Activated CD4-positive, alpha-beta T cell treated with anti-CD3 and anti-CD28 coated beads for 48 hours (primary cell): ENCODE results near the gene KLHL29.

ENCODE experiments used
- DNase-seq: peaks from one replicate; pipeline ENCODE4 v3.0.0-alpha.2; 2020

The KLHL29 gene

DNA sequence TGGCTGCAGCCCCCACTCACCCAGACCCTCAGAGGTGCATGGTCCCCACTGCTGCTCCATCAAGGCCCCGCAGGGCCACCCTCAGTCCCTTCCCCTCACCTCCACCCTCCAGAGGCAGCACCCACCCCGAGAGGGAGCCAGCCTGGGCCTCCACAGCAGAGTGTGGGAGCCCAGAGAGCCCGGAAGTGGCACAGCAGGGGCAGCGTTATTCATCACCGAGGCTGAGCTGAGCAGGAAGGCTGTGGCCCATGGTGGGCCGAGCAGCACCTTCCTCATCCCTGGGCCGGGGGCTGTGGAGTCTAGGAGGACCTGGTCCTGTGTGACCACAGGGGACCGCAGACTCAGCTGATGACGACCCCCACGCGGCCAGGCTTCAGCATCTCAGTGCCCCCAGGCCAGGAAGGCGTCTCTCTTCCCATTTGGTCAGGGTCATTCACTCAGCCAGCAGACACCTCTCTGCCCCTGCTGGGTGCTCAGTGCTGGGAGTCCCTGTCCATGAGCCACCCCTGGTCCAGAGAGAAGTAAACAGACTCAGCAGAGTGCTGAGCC, 283.9 kb downstream of the KLHL29 start:
- DNase-seq = no peak

DNA sequence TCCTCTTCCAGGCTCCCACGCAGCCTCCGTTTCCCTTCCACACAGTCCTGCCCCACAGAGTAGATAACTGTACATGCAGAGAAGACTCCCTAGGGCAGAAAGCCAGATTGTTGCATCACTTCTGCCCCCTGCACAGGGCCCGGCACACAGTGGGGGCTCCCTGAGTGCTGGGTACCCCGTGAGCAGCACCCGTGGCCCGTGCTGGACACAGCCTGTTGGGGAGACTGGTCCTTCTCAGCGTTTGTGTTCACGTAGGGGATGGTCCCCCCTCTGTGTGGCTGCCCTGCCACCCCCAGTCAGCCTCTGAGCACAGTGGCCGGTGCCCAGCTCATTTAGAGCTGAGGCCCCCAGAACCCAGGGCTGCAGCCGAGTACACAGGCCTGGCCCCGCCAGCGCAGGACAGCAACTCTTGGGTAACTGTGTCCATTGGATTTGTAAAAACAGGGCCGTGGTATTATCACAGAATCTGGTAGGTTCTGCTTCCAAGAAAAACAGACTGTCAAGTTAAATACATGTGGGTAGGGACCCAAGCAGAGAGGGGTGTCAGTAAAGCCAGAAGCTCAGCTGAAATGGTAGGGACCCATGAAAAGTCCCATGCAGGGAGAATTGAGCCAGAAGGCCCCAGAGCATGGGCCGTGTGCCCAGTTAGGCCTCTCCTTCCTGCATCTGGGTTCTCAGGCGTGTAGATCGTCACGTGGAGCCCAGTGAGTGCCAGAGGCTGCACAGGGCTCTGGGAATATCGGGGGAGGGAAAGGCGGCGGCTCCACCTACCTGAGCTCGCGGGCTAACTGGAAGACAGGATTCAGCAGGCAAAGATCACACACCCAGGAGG, 284.6 kb downstream of the KLHL29 start:
- no peak for DNase-seq

DNA sequence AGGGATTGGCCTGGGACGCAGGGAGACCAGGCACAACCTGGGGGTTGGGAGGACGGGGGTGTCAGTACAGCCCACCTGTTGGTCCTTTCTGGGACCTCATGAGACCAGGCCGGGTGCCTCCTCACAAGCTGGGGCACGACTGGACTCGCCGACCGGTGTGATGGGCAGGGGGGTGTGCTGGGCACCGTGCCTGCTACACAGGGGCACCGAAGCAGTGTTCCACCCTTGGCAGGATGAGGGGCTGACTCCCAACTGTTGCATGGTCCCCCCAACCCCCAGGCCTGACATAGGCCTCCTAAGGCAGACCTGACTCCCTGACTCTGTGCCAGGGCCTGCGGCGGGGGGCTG, 285.2 kb downstream of the KLHL29 start:
- no peak for DNase-seq

DNA sequence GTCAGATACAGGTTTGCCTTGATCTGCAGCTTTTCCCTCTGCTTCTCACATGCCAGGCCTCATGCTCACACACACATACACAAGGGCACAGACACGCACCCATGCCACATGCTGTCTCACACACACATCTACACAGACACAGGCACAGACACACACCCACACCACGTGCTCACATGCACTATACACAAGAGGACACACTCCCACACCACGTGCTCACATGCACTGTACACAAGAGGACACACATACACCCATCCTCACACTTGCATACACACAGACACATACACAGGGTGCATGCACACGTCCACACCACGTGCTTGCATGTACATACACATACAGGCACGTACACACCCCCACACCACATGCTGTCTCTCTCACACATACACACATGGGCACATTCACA, 288.1 kb downstream of the KLHL29 start:
- no peak for DNase-seq

DNA sequence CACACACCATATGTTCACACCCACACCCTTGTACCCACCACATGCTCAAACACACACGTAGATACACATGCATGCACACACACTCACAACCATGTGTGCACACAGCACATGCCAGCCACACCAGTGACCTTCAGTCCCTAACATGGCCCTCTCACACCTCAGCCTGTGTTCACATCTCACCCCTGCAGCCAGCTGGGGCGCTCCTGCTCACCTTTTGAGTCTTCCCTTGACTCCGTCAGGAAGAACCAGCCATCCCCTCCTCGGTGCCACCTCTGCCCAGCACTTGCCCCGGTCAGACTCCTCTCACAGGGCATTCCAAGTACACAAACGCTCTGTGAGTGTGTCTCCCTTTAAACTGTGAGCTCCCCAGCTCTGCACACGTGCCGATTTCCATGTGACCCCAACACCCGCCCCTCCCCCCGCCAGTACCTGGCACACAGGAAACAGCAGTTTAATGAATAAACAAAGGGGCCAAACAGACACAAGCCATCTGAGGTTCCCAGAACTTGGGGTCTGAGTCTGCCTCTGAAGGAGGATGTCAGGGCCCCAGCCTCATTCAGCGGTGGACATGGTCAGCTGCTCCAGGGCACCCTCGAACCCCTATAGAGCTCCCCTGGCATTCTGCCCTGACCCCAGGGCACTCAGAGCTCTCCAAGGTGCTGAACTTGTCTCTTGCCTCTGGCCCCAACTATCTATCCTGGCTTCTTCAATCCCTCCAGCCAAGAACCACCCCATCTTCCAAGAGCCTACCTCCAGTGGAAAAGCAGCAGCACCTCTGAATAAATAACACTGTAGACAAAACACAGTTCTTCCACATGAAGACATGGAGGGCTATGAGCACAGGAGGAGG, 289.1 kb downstream of the KLHL29 start:
- DNase-seq = no peak

DNA sequence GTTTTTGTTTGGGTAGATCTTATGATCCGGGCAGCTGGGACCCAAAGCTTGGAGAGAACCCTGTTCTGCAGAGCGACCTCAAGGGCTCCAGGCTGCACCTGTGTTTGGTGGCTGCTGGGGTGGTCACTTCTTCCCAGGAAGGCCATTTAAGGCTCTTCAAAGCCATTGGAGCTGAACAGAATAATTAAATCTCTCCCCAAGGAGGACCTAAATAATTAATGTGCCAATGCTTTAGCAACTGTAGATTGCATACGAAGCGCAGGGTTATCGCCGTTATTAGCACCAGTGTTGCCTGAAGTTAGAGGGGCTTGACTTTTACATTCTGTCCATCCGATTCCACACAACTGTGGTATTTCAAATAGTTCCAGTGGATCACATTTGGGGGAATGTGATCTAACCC, 290.5 kb downstream of the KLHL29 start:
- no peak for DNase-seq

DNA sequence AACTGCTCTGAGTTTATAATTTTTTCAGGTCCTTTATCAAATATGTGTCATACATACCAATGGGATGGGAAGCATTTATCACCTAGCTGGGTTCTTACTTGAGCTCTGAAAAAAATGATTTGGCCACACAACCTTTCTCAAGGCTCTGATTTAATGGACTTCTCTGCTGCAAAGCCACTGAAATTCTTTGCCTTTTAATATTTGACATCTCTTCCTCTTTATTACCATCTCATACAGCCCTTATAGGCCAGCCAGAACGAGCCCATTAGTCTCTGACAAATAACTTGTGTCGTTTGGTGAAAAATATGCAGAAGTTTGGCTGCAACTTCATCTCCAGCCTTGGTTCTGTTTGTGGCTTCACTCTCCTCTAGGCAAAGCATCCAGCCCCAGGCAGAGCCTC, 292.9 kb downstream of the KLHL29 start:
- no peak for DNase-seq

DNA sequence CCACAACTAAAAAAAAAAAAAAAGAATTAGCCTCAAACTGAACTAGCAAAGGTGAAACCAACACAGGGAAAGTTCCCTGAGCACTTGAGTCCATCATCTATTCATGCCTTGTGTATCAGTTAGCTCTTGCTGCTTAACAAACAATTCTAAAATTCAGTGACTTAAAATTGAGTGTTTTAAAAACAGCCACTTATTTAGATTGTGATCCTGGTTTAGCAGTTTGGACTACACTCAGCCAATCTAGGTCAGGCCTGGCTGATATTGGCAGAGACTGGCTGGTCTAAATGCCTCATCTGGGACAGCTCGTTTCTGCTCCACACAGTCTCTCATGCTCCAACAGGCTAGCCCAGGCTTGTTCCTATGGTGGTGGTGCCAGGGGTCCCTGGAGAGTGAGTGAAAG, 294.1 kb downstream of the KLHL29 start:
- DNase-seq = no peak

DNA sequence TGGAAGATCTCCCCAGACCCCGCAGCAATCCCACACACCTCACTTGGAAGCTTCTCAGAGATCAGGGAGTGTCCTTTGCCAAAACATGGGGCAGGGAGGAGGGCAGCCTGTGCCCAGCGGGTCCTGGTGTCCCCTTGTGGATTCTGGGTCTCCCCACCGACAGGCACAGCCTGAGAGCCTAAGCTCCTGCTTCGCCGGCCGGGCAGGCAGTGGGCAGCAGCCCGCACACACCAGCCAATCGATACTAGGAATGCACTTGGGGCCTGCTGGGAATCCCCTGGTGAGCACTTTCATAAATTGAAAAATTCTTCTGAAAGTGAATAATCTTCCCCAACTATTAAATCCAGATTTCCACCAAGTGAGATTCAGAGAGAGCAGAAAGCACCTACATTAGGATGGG, 296.0 kb downstream of the KLHL29 start:
- DNase-seq = no peak

DNA sequence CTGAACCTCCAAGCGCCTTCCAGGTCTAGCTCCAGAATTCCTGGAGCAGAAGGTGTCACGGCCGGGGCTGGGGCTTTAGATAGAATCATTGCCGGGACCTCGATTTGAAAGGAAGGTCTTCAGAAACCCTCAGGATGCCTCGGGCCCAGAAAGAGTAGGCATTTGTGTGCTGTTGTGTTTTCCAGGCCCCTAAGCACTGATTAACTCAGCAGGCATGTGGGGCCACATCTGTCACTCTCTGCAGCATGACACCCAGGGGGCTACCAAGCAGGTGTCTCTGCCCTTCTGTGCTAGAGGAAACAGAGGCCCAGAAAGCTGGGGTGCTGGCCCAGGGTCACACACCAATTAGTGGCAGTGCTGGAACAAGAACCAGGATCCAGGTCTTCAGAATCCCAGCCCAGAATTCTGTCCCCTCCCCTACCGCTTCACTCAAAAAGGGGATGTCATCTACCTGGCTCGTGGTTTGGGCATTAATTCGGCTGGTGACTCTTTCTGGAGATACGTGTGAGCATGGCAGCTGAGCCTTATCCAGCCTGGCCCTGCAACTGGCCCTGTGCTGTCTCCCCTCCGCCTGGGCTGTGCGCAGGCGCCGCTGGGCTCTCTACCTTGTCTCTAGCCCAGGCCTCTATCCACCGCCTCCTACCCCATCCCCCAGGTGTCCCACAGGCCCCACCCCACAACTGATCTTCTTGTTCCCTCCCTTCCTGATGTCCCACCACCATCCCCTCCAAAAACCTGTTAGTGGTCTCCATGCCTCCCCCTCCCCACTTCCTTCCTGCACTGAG, 296.6 kb downstream of the KLHL29 start:
- DNase-seq = no peak

DNA sequence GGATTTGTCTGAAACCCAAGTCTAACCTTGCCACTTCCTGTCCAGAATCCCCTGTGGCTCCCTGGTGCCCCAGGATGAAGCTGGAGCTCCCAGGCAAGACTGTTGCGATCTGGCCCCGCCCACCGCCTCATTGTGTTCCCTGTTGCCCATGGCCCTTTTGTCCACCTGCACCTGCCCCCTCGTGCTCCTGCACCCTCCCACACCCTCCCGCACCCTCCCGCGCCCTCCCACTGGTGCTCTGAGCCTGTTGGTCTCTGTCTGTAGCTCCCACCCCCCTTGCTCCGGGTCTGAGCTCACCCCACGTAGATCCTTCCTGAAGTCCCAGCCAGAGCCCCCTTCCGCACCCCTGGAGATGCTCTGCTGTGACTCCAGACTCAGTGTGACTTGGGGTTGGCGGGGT, 297.5 kb downstream of the KLHL29 start:
- DNase-seq = no peak

DNA sequence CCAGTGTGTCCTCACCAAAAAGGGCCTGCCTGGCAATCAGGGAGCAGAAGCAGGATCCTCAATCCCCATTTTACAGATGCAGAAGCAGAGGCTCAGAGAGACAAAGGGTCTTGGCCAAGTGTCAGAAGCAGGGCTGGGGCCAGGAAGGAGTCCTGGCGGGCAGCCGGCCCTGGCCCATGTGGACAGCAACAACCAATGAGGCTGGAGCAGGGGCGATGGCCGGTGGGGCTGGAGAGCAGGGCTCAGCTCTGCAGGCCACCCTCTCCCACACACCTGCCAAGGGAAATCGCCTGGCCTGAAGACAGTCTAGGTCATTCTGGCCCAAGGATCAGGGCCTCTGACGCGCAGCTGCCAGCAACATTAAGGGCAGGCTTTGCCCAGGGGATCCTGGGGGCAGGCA, 298.0 kb downstream of the KLHL29 start:
- no peak for DNase-seq

DNA sequence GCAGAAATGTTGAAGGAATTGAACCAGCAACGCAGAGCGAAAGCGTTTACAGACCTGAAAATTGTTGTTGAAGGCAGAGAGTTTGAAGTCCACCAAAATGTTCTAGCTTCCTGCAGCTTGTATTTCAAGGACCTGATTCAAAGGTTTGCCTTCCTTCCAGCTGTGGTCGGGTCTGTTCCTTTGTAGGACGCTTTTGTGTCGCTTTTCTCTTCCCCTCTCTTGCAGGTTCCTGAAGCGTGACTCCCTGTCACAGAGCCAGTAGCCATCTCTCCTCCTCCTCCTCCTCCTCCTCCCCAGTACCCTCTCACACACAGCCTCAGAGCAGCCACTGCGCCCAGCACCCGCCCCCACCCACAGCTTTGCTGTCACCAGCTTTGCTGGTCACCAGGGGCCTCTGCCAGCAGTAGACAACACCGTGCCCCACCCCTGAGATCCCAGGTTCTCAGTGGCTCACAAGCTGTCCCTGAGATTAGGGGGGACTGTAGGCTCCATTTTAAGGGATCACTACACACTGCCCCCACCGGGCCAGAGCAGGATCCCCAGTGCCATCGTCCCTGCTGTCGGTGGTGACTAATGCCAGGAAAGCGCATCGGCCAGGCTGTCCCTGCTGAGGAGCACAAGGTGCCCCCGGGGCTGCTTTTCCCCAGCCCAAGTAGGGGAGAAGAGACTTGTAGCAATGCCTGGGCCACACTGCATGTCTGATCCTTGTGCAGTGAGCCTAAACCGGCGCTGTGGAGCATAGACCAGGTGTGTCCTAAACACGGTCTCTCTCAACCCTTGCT, 299.6 kb downstream of the KLHL29 start:
- no peak for DNase-seq

DNA sequence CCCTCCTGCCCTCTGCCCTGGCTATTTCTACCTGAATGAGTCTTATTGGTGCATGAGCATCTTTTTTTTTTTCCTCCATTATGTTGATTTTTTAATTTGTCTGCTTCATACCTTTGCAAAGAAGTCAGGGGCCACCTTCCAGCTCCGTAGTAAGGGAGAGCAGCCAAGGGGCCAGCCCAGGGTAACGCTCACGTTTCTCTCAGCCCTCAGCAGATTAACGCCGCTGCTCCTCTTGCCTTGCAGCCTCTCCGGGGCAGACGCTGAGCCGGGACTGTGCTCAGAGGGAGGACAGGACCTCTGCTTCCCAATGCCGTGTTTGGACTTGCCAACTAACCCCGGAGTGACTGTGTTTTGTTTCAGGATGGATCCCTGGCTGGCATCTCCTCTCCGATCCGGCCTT, 300.2 kb downstream of the KLHL29 start:
- no peak for DNase-seq

DNA sequence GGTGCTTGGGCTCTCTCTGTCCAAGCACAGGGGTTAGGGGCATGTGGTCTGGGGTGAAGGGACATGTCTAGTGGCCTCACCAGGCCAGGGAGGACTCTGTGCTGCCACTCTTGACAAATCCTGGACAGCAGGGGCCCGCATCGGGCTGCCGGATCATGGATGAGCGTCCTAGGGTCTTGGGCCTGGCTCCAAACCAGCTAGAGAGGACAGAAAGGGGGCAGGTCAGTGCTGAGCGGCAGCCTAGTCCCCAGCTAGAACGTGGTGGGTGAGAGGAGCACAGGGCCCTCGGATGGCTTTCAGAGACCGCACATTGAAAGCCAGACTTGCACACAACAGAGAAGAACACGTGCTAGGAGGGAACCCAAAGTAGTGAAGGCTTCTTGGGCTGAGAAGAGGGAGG, 300.7 kb downstream of the KLHL29 start:
- no peak for DNase-seq

DNA sequence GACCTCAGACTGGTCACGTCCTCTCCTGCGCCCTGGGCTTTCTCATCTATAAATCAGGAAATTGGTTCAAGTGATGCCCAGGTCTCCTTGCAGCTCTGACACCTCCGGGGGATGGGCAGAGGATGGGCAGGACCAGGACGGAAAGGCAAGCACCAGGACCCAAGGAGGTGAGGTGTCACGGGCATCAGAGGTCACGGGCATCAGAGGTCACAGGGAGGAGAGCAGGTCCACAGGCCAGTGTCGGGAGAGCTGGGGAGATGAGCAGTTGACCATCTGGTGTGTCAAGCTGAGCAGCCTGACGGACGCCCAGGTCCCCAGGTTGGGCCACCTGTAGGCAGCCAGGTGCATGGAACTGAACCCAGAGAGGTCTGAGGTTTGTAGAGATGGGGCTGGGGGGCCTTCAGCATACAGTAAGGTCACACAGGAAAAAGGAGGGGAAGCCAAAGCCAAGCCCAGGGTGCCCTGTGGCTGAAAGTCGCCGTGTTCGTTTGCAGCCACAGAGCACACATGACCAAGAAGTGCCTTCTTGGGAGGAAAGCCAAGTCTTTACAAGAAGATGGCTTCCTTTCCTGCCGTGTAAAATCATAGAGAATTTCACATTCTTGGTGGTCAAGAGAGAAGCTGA, 301.5 kb downstream of the KLHL29 start:
- DNase-seq = no peak

DNA sequence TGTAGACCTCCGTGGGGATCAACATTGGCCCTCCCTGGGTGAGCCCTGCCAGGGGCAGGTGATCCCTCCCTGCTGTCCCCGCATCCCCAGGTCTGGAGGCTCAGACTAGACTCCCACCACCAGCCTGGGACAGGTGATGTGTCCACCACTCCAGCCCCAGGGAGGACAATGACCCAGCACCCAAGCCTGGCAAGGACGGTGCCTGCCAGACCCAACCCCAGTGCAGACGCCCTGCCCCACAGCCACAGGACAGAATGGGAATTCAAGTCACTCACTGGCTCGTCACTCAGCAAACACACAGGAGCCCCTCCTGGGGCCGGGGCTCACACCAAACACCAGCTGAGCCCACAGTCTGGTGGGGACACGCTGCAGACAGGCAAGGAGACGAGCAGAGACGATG, 302.2 kb downstream of the KLHL29 start:
- no peak for DNase-seq

DNA sequence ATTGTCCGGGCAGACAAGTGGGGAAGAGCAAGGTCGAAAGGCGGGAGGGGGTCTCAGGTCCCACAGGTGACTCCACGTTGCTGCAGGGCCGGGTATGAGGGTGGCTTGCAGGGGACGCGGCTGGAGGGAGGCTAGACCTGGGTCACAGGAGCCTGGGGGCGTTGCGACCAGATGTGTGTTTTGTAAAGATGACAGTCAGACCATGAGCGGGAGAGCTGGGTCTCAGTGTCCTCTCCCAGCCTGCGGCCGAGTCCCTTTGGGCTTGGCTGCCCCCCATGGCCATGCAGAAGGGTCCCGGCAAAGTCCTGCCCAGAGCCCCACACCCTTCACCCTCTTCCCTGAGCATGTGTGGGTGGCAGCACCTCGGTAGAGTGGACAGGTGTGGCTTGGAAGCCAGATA, 302.7 kb downstream of the KLHL29 start:
- DNase-seq = no peak

DNA sequence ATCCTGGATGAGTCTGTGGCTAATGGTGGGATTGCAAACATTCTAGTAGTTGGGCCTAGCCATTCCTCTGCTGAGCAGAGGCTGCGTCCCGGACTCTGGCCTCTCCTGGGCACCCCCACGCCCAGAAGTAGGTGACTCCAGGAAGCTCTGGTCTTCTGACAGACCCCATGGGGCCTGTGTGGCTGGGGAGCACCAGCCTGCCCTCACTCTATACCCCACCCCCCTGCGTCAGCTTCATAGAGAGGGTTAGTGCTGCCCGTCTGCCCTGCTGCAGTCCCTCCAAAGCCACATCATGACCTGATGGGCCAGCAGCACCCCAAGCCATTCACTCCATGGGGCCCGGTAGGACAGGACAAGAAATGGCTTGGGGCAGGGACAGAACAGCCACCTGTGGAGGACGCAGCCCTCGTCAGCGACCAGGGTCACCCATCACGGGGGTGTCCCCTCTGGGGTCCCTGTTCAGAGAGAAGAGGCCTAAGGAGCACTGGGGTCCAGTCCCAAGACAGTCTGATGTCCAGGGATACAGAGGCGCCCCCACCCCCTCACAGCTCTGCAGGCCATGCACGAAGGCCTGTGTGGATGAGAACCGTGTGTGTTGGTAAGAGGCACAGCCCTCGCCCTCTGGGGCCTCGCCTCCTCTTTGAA, 303.6 kb downstream of the KLHL29 start:
- DNase-seq = no peak

DNA sequence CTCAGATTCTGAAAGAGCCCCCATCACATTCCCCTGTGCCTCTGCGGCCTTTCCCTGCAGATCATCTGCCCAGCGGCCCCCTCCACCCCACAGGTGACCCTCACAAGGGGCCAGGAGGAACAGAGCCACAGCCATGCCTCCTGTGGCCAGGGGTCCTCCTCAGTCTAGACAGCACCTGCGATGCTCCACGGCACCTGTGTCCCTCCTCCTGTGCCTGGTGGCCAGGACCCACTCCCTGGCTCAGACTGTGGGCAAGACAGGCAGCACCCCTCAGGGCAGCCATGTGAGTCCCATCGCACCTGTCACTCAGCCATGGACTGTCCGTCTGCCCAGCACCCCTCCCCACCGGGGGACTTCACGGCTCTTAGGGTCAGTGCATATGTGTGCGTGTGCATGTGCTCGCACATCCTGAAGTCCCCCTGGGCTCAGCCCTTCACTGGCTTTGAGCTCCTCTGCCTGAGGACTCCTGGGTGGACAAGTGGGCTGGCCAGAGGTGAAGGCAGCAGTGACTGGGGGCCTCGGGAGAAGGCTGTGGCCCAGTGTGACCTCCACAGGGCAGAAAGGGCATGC, 304.2 kb downstream of the KLHL29 start:
- no peak for DNase-seq

DNA sequence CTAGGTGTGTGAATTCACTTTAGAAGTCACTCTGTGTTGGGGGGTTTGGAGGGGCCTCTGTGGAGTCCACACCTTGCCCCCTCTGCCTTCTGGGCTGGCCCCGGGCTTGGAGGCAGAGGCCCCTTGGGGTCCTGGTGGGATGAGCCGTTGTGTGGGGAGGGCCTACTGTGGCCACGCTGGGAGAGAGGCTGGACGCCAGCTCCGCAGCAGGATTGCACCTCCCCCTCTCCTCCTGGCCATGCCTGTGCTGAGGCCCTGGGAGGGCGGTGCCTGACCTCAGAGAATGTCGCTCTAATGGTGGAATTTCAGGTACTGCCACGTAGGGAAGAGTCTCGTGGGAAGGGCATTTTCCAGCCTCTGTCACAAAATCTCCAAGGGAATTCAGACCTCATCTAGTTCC, 304.9 kb downstream of the KLHL29 start:
- no peak for DNase-seq
